HG03196 (cell line): ENCODE results near the gene PTPRR.

ENCODE experiments used
- ATAC-seq: cut with Tn5 transposase; IDR thresholded peaks from one replicate; pipeline ENCODE4 v1.9.1; 2021; ENCODE audit not compliant: unreplicated experiment

PTPRR gene

GRCh38 chr12:70609739-70610491 is 310.6 kb downstream of the PTPRR start:
- ATAC-seq, result no peak

- no peak for ATAC-seq
Observed at GRCh38 chr12:70609203-70609602, 311.3 kb downstream of the PTPRR start.

GRCh38 chr12:70608184-70608583 is 312.4 kb downstream of the PTPRR start:
- no peak for ATAC-seq

GRCh38 chr12:70607107-70607506 is 313.4 kb downstream of the PTPRR start:
- ATAC-seq, result no peak

GRCh38 chr12:70605976-70606375 is 314.6 kb downstream of the PTPRR start:
- ATAC-seq, result no peak

GRCh38 chr12:70604662-70605061 is 315.9 kb downstream of the PTPRR start:
- no peak for ATAC-seq

- no peak for ATAC-seq
Observed at GRCh38 chr12:70603044-70603443, 317.5 kb downstream of the PTPRR start.

GRCh38 chr12:70598467-70599193 is 321.9 kb downstream of the PTPRR start:
- ATAC-seq, result no peak

GRCh38 chr12:70592664-70593063 is 327.9 kb downstream of the PTPRR start:
- ATAC-seq, result no peak

- ATAC-seq, result no peak
Observed at GRCh38 chr12:70590549-70591226, 329.9 kb downstream of the PTPRR start.

- ATAC-seq, result peak; percentile 69
Observed at GRCh38 chr12:70590051-70590450, 330.5 kb downstream of the PTPRR start.
